ENCODE data around the gene SHCBP1.
"Not testable (repeated sequence)": the region's sequence is repeated elsewhere in the genome, so short reads cannot be mapped to it uniquely, and the experiment has no call there.

DNA sequence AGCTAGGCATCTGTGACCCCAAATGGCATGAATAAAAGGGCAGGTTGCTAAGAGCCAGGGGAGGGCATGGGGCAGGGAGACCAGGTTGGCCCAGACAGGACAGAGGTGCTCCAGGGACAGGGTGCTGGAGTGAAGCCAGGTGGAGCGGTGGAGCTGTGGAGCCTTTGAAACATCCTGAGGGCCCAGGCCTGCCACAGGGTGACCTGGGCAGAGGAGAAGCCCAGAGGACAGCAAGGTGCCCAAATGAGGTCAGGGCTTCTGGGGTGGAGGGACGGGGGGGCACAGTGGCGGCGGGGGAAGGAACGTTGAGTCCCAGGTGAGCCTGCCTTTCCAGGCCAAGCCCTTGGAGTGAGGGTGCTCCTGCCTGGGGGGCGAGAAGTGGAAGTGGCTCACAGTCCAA is 2.5 kb upstream of the SHCBP1 start:
- TF ChIP-seq, protein P1, sequence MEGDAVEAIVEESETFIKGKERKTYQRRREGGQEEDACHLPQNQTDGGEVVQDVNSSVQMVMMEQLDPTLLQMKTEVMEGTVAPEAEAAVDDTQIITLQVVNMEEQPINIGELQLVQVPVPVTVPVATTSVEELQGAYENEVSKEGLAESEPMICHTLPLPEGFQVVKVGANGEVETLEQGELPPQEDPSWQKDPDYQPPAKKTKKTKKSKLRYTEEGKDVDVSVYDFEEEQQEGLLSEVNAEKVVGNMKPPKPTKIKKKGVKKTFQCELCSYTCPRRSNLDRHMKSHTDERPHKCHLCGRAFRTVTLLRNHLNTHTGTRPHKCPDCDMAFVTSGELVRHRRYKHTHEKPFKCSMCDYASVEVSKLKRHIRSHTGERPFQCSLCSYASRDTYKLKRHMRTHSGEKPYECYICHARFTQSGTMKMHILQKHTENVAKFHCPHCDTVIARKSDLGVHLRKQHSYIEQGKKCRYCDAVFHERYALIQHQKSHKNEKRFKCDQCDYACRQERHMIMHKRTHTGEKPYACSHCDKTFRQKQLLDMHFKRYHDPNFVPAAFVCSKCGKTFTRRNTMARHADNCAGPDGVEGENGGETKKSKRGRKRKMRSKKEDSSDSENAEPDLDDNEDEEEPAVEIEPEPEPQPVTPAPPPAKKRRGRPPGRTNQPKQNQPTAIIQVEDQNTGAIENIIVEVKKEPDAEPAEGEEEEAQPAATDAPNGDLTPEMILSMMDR (IDR thresholded peaks at IDR 0.05), result not testable (repeated sequence)
- TF ChIP-seq EP300 (IDR thresholded peaks at IDR 0.05; ENCODE audit: low read depth); POLR2AphosphoS5 (IDR thresholded peaks at IDR 0.05): not testable (repeated sequence)
